Amniotic stem cell (primary cell): ENCODE data around the gene IAPP.
"Not testable (repeated sequence)": the region's sequence is repeated elsewhere in the genome, so short reads cannot be mapped to it uniquely, and the experiment has no call there.

Source experiments
- DNase-seq: peaks from one replicate; lab custom pipeline; 2025; lab: John Stamatoyannopoulos, UW

The IAPP gene

GRCh38 chr12:21372602-21373001 lies at the start of gene IAPP:
Gene IAPP, plus strand, starts transcription at chr12:21372902. Its CDS starts 450 bp downstream, at chr12:21373352.
- DNase-seq, result no peak

GRCh38 chr12:21323736-21324135 lies 49.0 kb upstream of the IAPP start:
- DNase-seq, result no peak

GRCh38 chr12:21324551-21324950 lies 48.2 kb upstream of the IAPP start:
- no peak for DNase-seq

GRCh38 chr12:21328578-21328977 lies 44.1 kb upstream of the IAPP start:
- no peak for DNase-seq

- no peak for DNase-seq
Measured at GRCh38 chr12:21330682-21331253, 41.9 kb upstream of the IAPP start.

GRCh38 chr12:21334771-21335325 lies 37.9 kb upstream of the IAPP start, which contains the start of gene SLCO1A2:
Gene SLCO1A2, minus strand, starts transcription at chr12:21334917. Its CDS starts 270 bp downstream, at chr12:21334647.
- DNase-seq, result no peak

- no peak for DNase-seq
Measured at GRCh38 chr12:21336656-21337055, 36.0 kb upstream of the IAPP start.

GRCh38 chr12:21337453-21337852 lies 35.2 kb upstream of the IAPP start:
- no peak for DNase-seq

- no peak for DNase-seq
Measured at GRCh38 chr12:21337959-21338744, 34.5 kb upstream of the IAPP start.

- DNase-seq, result no peak
Measured at GRCh38 chr12:21339921-21340320, 32.8 kb upstream of the IAPP start.

GRCh38 chr12:21340403-21340802 lies 32.3 kb upstream of the IAPP start:
- DNase-seq, result no peak

GRCh38 chr12:21341769-21342168 lies 30.9 kb upstream of the IAPP start:
- no peak for DNase-seq

- DNase-seq, result no peak
Measured at GRCh38 chr12:21343636-21344035, 29.1 kb upstream of the IAPP start.

- no peak for DNase-seq
Measured at GRCh38 chr12:21346542-21347205, 26.0 kb upstream of the IAPP start.

GRCh38 chr12:21350975-21351374 lies 21.7 kb upstream of the IAPP start:
- DNase-seq, result no peak

GRCh38 chr12:21353487-21353886 lies 19.2 kb upstream of the IAPP start:
- no peak for DNase-seq

- DNase-seq, result no peak
Measured at GRCh38 chr12:21353948-21354347, 18.8 kb upstream of the IAPP start.

GRCh38 chr12:21354641-21355040 lies 18.1 kb upstream of the IAPP start:
- no peak for DNase-seq

GRCh38 chr12:21360632-21361031 lies 12.1 kb upstream of the IAPP start:
- not testable (repeated sequence) for DNase-seq

GRCh38 chr12:21369141-21369980 lies 3.3 kb upstream of the IAPP start:
- no peak for DNase-seq

- no peak for DNase-seq
Measured at GRCh38 chr12:21370845-21371449, 1.8 kb upstream of the IAPP start.
